ENCODE results near the gene CMTM4. TPM values are rescaled to one million over a fixed set of nuclear protein-coding genes. Genes with fewer than 3 reads are reported as not detected.

The CMTM4 gene
- total RNA-seq, 5 donors from 2014 or later (not counting 1 experiment from before 2014, with no cell fraction given): 1.1 to 2.3 (median 1.8) TPM

DNA sequence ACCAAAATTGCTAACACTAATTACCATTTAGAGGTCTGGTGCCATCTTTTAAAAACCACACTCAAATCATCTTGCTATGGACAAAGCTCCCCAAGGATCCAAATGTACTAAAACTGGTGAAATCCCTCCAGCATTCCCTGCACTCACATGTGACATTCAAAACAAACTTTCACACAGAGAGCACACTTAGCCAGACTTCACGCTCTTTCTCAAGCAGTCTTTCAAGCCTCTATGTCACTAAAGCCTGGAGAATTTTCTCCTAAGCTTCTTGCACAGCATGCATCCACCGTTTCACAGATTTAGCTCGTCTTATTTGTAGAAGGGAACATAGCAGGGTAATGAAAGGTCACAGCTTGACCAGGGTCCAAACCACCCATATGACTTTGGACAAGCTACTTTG is 72.8 kb downstream of the CMTM4 start:
- ChIA-PET POLR2A (no interaction called here), CTCF (interaction anchor here in 1 of 2 donors (0.6 kb wide), 1 partner anchor 244 kb away, joined by 4 read pairs; no protein-coding TSS in a partner anchor)
- no peaks in the 10 kb centered on the region for H3K27me3 Mint-ChIP-seq
- H3K4me1 Mint-ChIP-seq: no peaks in the 10 kb centered on the region
- no peak for ATAC-seq (replicated peaks in 1 of 4)
- H3K9me3 ChIP-seq: no peaks in the 10 kb centered on the region
- no peak overlapping the region for H3K4me3 ChIP-seq (ENCODE audit: control insufficient read depth in 1 of 2, extremely low read depth in 1 of 2, low read length in 1 of 2)
- no peaks in the 10 kb centered on the region for H3K4me1 ChIP-seq (ENCODE audit: control insufficient read depth in 1 of 2, extremely low read depth in 1 of 2, insufficient read depth in 2 of 2, low read length in 2 of 2)
- no peak overlapping the region for H3K27ac Mint-ChIP-seq
- no peak overlapping the region for H3K27ac ChIP-seq (ENCODE audit: low read length)
- WGBS (ENCODE audit: insufficient coverage): no CpG with 5 or more reads among the region's 3 CpGs
- no peaks in the 10 kb centered on the region for H3K9me3 Mint-ChIP-seq
- H3K36me3 ChIP-seq (ENCODE audit: control insufficient read depth in 2 of 2, extremely low read depth in 1 of 2, insufficient read depth in 1 of 2, low read length in 1 of 2): peaks cover 1 to 2% of the 10 kb centered on the region in 2 donors
- H3K4me3 Mint-ChIP-seq: no peak overlapping the region
- no peak for DNase-seq
- no peaks in the 10 kb centered on the region for H3K36me3 Mint-ChIP-seq
- H3K27me3 ChIP-seq (replicated peaks in 1 of 2; ENCODE audit: control insufficient read depth in 2 of 2, extremely low read depth in 1 of 2, insufficient read depth in 2 of 2, low read length in 1 of 2): peaks cover 0 to 3% of the 10 kb centered on the region in 2 experiments

DNA sequence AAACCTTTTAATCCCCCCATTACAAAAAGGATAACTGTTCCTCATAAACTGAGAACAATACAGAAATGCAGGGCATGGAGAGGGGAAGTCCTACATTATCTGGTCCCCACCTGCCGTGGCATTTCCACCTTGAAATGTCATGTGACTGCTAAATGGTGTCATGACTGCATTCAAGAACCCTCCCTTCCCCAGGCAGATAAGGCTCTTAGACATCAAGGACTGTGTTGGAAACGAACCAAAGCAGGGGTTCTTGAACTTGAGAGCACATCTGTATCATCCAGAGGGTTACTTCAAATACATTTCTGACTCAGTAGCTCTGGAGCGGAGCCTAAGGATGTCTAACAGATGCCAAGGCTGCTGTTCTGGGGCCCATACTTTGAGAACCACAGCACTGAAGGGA is 73.7 kb downstream of the CMTM4 start:
- ChIA-PET POLR2A (no interaction called here), CTCF (interaction anchor here in 1 of 2 donors (0.6 kb wide), 1 partner anchor 152 kb away, joined by 3 read pairs; no protein-coding TSS in a partner anchor)
- H3K27ac Mint-ChIP-seq: no peak overlapping the region
- H3K9me3 Mint-ChIP-seq: no peaks in the 10 kb centered on the region
- Histone ChIP-seq H3K27ac (ENCODE audit: low read length) (no peak overlapping the region), H3K9me3 (no peaks in the 10 kb centered on the region), H3K4me1 (ENCODE audit: control insufficient read depth in 1 of 2, extremely low read depth in 1 of 2, insufficient read depth in 2 of 2, low read length in 2 of 2) (no peaks in the 10 kb centered on the region), H3K27me3 (replicated peaks in 1 of 2; ENCODE audit: control insufficient read depth in 2 of 2, extremely low read depth in 1 of 2, insufficient read depth in 2 of 2, low read length in 1 of 2) (peaks cover 0 to 3% of the 10 kb centered on the region in 2 experiments), H3K4me3 (ENCODE audit: control insufficient read depth in 1 of 2, extremely low read depth in 1 of 2, low read length in 1 of 2) (no peak overlapping the region), H3K36me3 (ENCODE audit: control insufficient read depth in 2 of 2, extremely low read depth in 1 of 2, insufficient read depth in 1 of 2, low read length in 1 of 2) (peaks cover 2 to 3% of the 10 kb centered on the region in 2 donors)
- no peaks in the 10 kb centered on the region for H3K27me3 Mint-ChIP-seq
- no peak for DNase-seq
- no peak for ATAC-seq (replicated peaks in 1 of 4)
- no peaks in the 10 kb centered on the region for H3K4me1 Mint-ChIP-seq
- 56% methylated on average over 2 of the region's 3 CpGs for WGBS (ENCODE audit: insufficient coverage)
- H3K36me3 Mint-ChIP-seq: no peaks in the 10 kb centered on the region
- no peak overlapping the region for H3K4me3 Mint-ChIP-seq

- Mint-ChIP-seq H3K27me3 (no peaks in the 10 kb centered on the region), H3K9me3 (no peaks in the 10 kb centered on the region), H3K4me1 (no peaks in the 10 kb centered on the region), H3K27ac (no peak overlapping the region), H3K4me3 (no peak overlapping the region), H3K36me3 (no peaks in the 10 kb centered on the region)
- Histone ChIP-seq H3K27ac (ENCODE audit: low read length) (no peak overlapping the region), H3K36me3 (ENCODE audit: control insufficient read depth in 2 of 2, extremely low read depth in 1 of 2, insufficient read depth in 1 of 2, low read length in 1 of 2) (peaks cover 2 to 3% of the 10 kb centered on the region in 2 donors), H3K4me3 (ENCODE audit: control insufficient read depth in 1 of 2, extremely low read depth in 1 of 2, low read length in 1 of 2) (no peak overlapping the region), H3K9me3 (no peaks in the 10 kb centered on the region), H3K27me3 (replicated peaks in 1 of 2; ENCODE audit: control insufficient read depth in 2 of 2, extremely low read depth in 1 of 2, insufficient read depth in 2 of 2, low read length in 1 of 2) (peaks cover 0 to 3% of the 10 kb centered on the region in 2 experiments), H3K4me1 (ENCODE audit: control insufficient read depth in 1 of 2, extremely low read depth in 1 of 2, insufficient read depth in 2 of 2, low read length in 2 of 2) (no peaks in the 10 kb centered on the region)
- CTCF ChIA-PET: no interaction called here
- 96% methylated on average over 14 of the region's 14 CpGs for WGBS (ENCODE audit: insufficient coverage)
- ATAC-seq (replicated peaks in 1 of 4) (no peak), DNase-seq (no peak)
- POLR2A ChIA-PET: no interaction called here
These were observed 74.6 kb downstream of the CMTM4 start for GRCh38 chr16:66621973-66622372.

DNA sequence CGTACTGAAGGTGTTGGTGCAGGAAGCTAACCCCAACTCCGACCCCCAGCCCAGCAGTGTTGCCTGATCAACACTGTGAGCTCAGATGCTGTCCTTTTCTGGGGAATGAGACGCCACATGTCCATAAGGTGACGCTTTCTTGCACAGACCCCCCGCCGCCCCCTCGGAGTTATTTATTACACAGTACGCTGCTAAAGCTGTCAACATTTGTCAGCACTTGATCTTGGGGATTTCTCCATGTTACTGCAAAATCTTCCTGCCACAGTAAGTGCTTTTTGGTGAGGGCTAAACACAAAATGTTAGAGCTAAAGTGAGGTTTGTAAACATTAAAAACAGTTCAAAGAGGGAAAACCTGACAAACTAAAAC is 76.1 kb downstream of the CMTM4 start:
- H3K4me1 Mint-ChIP-seq: no peaks in the 10 kb centered on the region
- no peaks in the 10 kb centered on the region for H3K36me3 Mint-ChIP-seq
- ATAC-seq (replicated peaks in 1 of 4) (no peak), DNase-seq (no peak)
- no peak overlapping the region for H3K27ac ChIP-seq (ENCODE audit: low read length)
- no peak overlapping the region for H3K4me3 ChIP-seq (ENCODE audit: control insufficient read depth in 1 of 2, extremely low read depth in 1 of 2, low read length in 1 of 2)
- ChIA-PET POLR2A (interaction anchor here in 1 of 2 donors (0.7 kb wide), 1 partner anchor 9 kb away, joined by 3 read pairs; no protein-coding TSS in a partner anchor), CTCF (no interaction called here)
- no peak overlapping the region for H3K27ac Mint-ChIP-seq
- H3K27me3 ChIP-seq (replicated peaks in 1 of 2; ENCODE audit: control insufficient read depth in 2 of 2, extremely low read depth in 1 of 2, insufficient read depth in 2 of 2, low read length in 1 of 2): no peaks in the 10 kb centered on the region
- peaks cover 2 to 3% of the 10 kb centered on the region in 2 donors for H3K36me3 ChIP-seq (ENCODE audit: control insufficient read depth in 2 of 2, extremely low read depth in 1 of 2, insufficient read depth in 1 of 2, low read length in 1 of 2)
- H3K4me3 Mint-ChIP-seq: no peak overlapping the region
- WGBS (ENCODE audit: insufficient coverage): 91% methylated on average over 6 of the region's 8 CpGs
- H3K9me3 Mint-ChIP-seq: no peaks in the 10 kb centered on the region
- no peaks in the 10 kb centered on the region for H3K27me3 Mint-ChIP-seq
- H3K9me3 ChIP-seq: no peaks in the 10 kb centered on the region
- no peaks in the 10 kb centered on the region for H3K4me1 ChIP-seq (ENCODE audit: control insufficient read depth in 1 of 2, extremely low read depth in 1 of 2, insufficient read depth in 2 of 2, low read length in 2 of 2)

DNA sequence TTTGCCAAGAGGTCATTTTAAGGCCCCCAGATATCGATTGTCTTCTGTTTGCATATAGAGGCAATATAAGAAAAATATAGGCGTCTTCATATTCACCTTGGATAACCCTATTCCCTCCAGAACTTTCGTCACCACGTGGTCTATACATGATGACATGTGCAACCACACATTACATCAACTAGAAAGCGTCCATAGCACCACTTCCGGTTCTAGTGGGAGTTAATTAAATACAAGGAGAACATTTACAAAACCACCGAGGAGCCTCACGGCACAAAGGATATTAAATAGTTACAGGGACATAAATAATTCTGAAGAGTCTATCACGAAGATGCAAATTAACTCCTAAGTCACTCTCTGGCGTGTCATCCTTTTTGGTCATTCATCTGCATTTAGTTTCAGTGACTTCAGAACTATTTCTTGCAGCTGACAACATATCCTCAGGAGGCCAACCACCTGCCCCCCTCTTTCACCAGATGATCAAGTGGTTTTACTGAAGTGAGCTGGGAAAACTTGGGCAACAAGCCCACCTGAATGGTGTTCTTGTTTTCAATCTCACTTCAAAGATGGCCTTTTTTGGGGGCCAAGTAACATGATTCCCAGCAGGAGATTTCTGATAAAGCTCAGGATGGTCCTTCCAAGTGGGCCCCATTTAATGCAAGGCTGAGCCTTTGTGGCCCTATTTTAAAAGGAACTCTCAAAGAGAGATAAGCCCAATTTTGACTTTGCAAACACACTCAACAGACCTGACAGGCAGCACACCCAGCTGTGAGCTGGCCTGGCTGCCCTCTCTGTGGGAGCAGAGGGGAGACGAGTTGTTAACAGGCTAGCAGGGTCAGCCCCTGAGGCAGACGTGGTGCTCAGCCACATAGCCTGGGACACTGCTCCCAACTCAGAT is 76.8 kb downstream of the CMTM4 start:
- no peaks in the 10 kb centered on the region for H3K27me3 ChIP-seq (replicated peaks in 1 of 2; ENCODE audit: control insufficient read depth in 2 of 2, extremely low read depth in 1 of 2, insufficient read depth in 2 of 2, low read length in 1 of 2)
- no peak overlapping the region for H3K4me3 ChIP-seq (ENCODE audit: control insufficient read depth in 1 of 2, extremely low read depth in 1 of 2, low read length in 1 of 2)
- peaks cover 2 to 3% of the 10 kb centered on the region in 2 donors for H3K36me3 ChIP-seq (ENCODE audit: control insufficient read depth in 2 of 2, extremely low read depth in 1 of 2, insufficient read depth in 1 of 2, low read length in 1 of 2)
- WGBS (ENCODE audit: insufficient coverage): 89% methylated on average over 5 of the region's 12 CpGs
- ATAC-seq (replicated peaks in 1 of 4) (no peak), DNase-seq (no peak)
- no peaks in the 10 kb centered on the region for H3K9me3 ChIP-seq
- Mint-ChIP-seq H3K4me3 (no peak overlapping the region), H3K27me3 (no peaks in the 10 kb centered on the region), H3K36me3 (no peaks in the 10 kb centered on the region), H3K27ac (no peak overlapping the region), H3K4me1 (no peaks in the 10 kb centered on the region), H3K9me3 (no peaks in the 10 kb centered on the region)
- no peak overlapping the region for H3K27ac ChIP-seq (ENCODE audit: low read length)
- ChIA-PET CTCF (no interaction called here), POLR2A (interaction anchor here in 1 of 2 donors (0.7 kb wide), 1 partner anchor 9 kb away, joined by 3 read pairs; no protein-coding TSS in a partner anchor)
- H3K4me1 ChIP-seq (ENCODE audit: control insufficient read depth in 1 of 2, extremely low read depth in 1 of 2, insufficient read depth in 2 of 2, low read length in 2 of 2): no peaks in the 10 kb centered on the region

DNA sequence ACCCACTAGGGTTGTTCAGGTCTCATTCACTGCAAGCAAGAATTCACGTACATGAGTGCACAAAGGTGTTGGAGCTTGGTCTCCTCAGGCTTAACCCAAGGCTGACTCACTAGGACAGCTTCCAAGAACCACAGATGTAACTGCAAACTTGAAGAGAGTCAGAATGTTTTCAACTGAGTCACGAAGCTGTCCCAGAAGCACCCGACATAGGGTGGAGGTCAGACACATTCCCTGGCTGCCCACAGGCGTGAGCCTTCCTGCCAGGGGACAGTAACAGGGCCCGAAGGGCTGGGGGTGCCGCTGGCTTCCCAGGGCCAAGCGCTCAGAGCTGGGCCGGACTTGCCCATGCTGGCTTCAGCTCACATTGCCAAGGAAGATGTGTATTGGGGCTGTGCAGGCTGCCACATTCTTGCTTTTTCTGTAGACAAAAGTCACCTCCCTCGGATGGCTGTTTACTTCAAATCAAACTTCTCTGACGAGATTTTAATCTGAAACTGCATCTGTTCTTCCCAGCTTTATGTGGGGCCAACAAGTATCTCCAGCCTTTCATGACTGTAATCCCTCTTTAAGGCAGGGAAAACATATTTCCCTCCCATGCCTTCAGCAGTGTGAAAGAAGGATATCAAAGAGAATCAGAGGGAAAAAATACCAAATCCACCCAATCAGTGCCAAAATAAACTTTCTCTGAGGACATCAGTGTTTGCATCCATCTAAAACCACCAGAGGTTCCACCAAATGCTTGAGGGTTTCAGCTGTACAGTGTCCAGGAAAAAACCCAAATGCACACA is 77.8 kb downstream of the CMTM4 start:
- H3K36me3 ChIP-seq (ENCODE audit: control insufficient read depth in 2 of 2, extremely low read depth in 1 of 2, insufficient read depth in 1 of 2, low read length in 1 of 2): peaks cover 2 to 10% of the 10 kb centered on the region in 2 donors
- H3K4me1 ChIP-seq (ENCODE audit: control insufficient read depth in 1 of 2, extremely low read depth in 1 of 2, insufficient read depth in 2 of 2, low read length in 2 of 2): no peaks in the 10 kb centered on the region
- Mint-ChIP-seq H3K27me3 (no peaks in the 10 kb centered on the region), H3K36me3 (no peaks in the 10 kb centered on the region), H3K27ac (no peak overlapping the region), H3K4me1 (no peaks in the 10 kb centered on the region), H3K9me3 (no peaks in the 10 kb centered on the region), H3K4me3 (no peak overlapping the region)
- no peaks in the 10 kb centered on the region for H3K9me3 ChIP-seq
- no peak overlapping the region for H3K27ac ChIP-seq (ENCODE audit: low read length)
- H3K4me3 ChIP-seq (ENCODE audit: control insufficient read depth in 1 of 2, extremely low read depth in 1 of 2, low read length in 1 of 2): no peak overlapping the region
- no peaks in the 10 kb centered on the region for H3K27me3 ChIP-seq (replicated peaks in 1 of 2; ENCODE audit: control insufficient read depth in 2 of 2, extremely low read depth in 1 of 2, insufficient read depth in 2 of 2, low read length in 1 of 2)
- ChIA-PET POLR2A (no interaction called here), CTCF (no interaction called here)
- DNase-seq (no peak), ATAC-seq (replicated peaks in 1 of 4) (no peak)
- 83% methylated on average over 8 of the region's 10 CpGs for WGBS (ENCODE audit: insufficient coverage)
